NOMO-1 (cell line): ENCODE data around the gene FAM200C.

ENCODE experiments used
- DNase-seq, 2 experiments: peaks; one replicate each; lab custom pipeline; 2025; ENCODE audit not compliant: unreplicated experiment in 2 of 2; lab: John Stamatoyannopoulos, UW

The FAM200C gene

GRCh38 chr5:160420331-160420610 is 20.4 kb upstream of the FAM200C start:
- DNase-seq = no peak

GRCh38 chr5:160419458-160420330 is 19.8 kb upstream of the FAM200C start:
- no peak for DNase-seq

- peak; percentile 92 to 95 for DNase-seq
Measured at GRCh38 chr5:160418561-160419457, 19.0 kb upstream of the FAM200C start, which contains the start of gene SLU7. SLU7 (minus strand) TSS chr5:160419081; CDS start chr5:160415294, 3,787 bp downstream.

GRCh38 chr5:160398806-160399205 is 1.0 kb downstream of the FAM200C start:
- DNase-seq = no peak

- no peak for DNase-seq
Measured at GRCh38 chr5:160397492-160397891, 2.4 kb downstream of the FAM200C start.

GRCh38 chr5:160395111-160395510 is 4.7 kb downstream of the FAM200C start:
- DNase-seq = no peak

- DNase-seq = peak in 1 of 2 experiments; percentile 35
Measured at GRCh38 chr5:160390787-160391696, 8.8 kb downstream of the FAM200C start.

- DNase-seq = no peak
Measured at GRCh38 chr5:160387445-160387844, 12.4 kb downstream of the FAM200C start.

GRCh38 chr5:160385496-160385895 is 14.4 kb downstream of the FAM200C start:
- no peak for DNase-seq

GRCh38 chr5:160384681-160385080 is 15.2 kb downstream of the FAM200C start:
- no peak for DNase-seq

GRCh38 chr5:160382346-160382745 is 17.5 kb downstream of the FAM200C start:
- no peak for DNase-seq

GRCh38 chr5:160380041-160380440 is 19.8 kb downstream of the FAM200C start:
- DNase-seq = no peak

- DNase-seq = no peak
Measured at GRCh38 chr5:160379511-160379910, 20.3 kb downstream of the FAM200C start.

- DNase-seq = no peak
Measured at GRCh38 chr5:160378330-160378729, 21.5 kb downstream of the FAM200C start.

GRCh38 chr5:160377651-160378050 is 22.2 kb downstream of the FAM200C start:
- DNase-seq = no peak

GRCh38 chr5:160376416-160376815 is 23.4 kb downstream of the FAM200C start:
- DNase-seq = no peak

GRCh38 chr5:160375701-160376100 is 24.2 kb downstream of the FAM200C start:
- DNase-seq = no peak

GRCh38 chr5:160375166-160375565 is 24.7 kb downstream of the FAM200C start:
- no peak for DNase-seq

GRCh38 chr5:160371294-160371693 is 28.6 kb downstream of the FAM200C start:
- no peak for DNase-seq

GRCh38 chr5:160370713-160371034 is 29.2 kb downstream of the FAM200C start:
- DNase-seq = no peak
